ENCODE measurements around the gene NHERF1. TPM values are rescaled to one million over a fixed set of nuclear protein-coding genes. Genes with fewer than 3 reads are reported as not detected.

The NHERF1 gene
- total and polyA plus RNA-seq, 4 donors, result 18.3 to 58.2 (median 28.1) TPM

DNA sequence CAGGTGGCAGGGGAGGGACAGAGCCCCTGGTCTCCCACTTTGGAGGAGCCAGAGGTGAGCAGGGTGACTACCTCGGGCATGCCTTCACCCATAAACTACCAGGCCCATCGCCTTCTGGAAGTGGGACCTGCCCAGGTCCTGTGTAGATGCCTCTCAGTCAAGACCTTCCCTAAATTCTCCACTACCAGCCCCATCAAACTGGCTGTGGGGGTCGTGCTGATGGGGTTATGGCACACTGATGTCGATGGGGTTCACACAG, 17.2 kb upstream of the NHERF1 start:
- Histone ChIP-seq H3K27ac (ENCODE audit: low read depth in 1 of 2, low read length in 1 of 2) (no peak overlapping the region), H3K4me3 (no peak overlapping the region), H3K9me3 (ENCODE audit: control insufficient read depth in 4 of 4, insufficient read depth in 3 of 4, low read length in 3 of 4) (no peaks in the 10 kb centered on the region), H3K36me3 (ENCODE audit: control insufficient read depth in 4 of 4, insufficient read depth in 4 of 4, low read length in 4 of 4) (no peaks in the 10 kb centered on the region), H3K4me1 (ENCODE audit: control insufficient read depth in 5 of 5, insufficient read depth in 5 of 5, low read length in 5 of 5) (peaks cover 0 to 2% (median 0%) of the 10 kb centered on the region in 5 donors), H3K9ac (ENCODE audit: insufficient read depth in 1 of 2, low read length in 2 of 2) (no peak overlapping the region), H3K27me3 (ENCODE audit: control insufficient read depth in 3 of 3, insufficient read depth in 3 of 3, low read length in 2 of 3) (peaks cover 0 to 8% (median 0%) of the 10 kb centered on the region in 3 donors)
- ATAC-seq (ENCODE audit: insufficient read depth, low FRiP score) (no peak), DNase-seq (no peak)
- 79 to 92% methylated on average over 4 of the region's 4 CpGs for WGBS, 2 donors
- TF ChIP-seq, protein P1, sequence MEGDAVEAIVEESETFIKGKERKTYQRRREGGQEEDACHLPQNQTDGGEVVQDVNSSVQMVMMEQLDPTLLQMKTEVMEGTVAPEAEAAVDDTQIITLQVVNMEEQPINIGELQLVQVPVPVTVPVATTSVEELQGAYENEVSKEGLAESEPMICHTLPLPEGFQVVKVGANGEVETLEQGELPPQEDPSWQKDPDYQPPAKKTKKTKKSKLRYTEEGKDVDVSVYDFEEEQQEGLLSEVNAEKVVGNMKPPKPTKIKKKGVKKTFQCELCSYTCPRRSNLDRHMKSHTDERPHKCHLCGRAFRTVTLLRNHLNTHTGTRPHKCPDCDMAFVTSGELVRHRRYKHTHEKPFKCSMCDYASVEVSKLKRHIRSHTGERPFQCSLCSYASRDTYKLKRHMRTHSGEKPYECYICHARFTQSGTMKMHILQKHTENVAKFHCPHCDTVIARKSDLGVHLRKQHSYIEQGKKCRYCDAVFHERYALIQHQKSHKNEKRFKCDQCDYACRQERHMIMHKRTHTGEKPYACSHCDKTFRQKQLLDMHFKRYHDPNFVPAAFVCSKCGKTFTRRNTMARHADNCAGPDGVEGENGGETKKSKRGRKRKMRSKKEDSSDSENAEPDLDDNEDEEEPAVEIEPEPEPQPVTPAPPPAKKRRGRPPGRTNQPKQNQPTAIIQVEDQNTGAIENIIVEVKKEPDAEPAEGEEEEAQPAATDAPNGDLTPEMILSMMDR (IDR thresholded peaks at IDR 0.05; ENCODE audit: control extremely low read depth, extremely low read depth), result no peak

- WGBS, 2 donors, result 79 to 84% methylated on average over 12 of the region's 12 CpGs
- H3K27ac ChIP-seq (ENCODE audit: low read depth in 1 of 2, low read length in 1 of 2), result no peak overlapping the region
- no peak for DNase-seq
- H3K4me1 ChIP-seq (ENCODE audit: control insufficient read depth in 5 of 5, insufficient read depth in 5 of 5, low read length in 5 of 5), result peaks cover 0 to 10% (median 0%) of the 10 kb centered on the region in 5 donors
- H3K4me3 ChIP-seq, result no peak overlapping the region
- H3K27me3 ChIP-seq (ENCODE audit: control insufficient read depth in 3 of 3, insufficient read depth in 3 of 3, low read length in 2 of 3), result peaks cover 0 to 8% (median 0%) of the 10 kb centered on the region in 3 donors
- no peak overlapping the region for H3K9ac ChIP-seq (ENCODE audit: insufficient read depth in 1 of 2, low read length in 2 of 2)
- H3K9me3 ChIP-seq (ENCODE audit: control insufficient read depth in 4 of 4, insufficient read depth in 3 of 4, low read length in 3 of 4), result no peaks in the 10 kb centered on the region
- ATAC-seq (ENCODE audit: insufficient read depth, low FRiP score), result no peak
- no peaks in the 10 kb centered on the region for H3K36me3 ChIP-seq (ENCODE audit: control insufficient read depth in 4 of 4, insufficient read depth in 4 of 4, low read length in 4 of 4)
- TF ChIP-seq, protein P1 (IDR thresholded peaks at IDR 0.05; ENCODE audit: control extremely low read depth, extremely low read depth), result no peak
These were observed 16.2 kb upstream of the NHERF1 start for GRCh38 chr17:74732042-74732867.

GRCh38 chr17:74733365-74734122, 14.9 kb upstream of the NHERF1 start:
- TF ChIP-seq, protein P1 (IDR thresholded peaks at IDR 0.05; ENCODE audit: control extremely low read depth, extremely low read depth), result no peak
- ATAC-seq (ENCODE audit: insufficient read depth, low FRiP score) (no peak), DNase-seq (no peak)
- H3K27me3 ChIP-seq (ENCODE audit: control insufficient read depth in 3 of 3, insufficient read depth in 3 of 3, low read length in 2 of 3), result peaks cover 0 to 11% (median 3%) of the 10 kb centered on the region in 3 donors
- no peaks in the 10 kb centered on the region for H3K36me3 ChIP-seq (ENCODE audit: control insufficient read depth in 4 of 4, insufficient read depth in 4 of 4, low read length in 4 of 4)
- 67 to 69% methylated on average over 9 of the region's 9 CpGs for WGBS, 2 donors
- H3K9me3 ChIP-seq (ENCODE audit: control insufficient read depth in 4 of 4, insufficient read depth in 3 of 4, low read length in 3 of 4), result no peaks in the 10 kb centered on the region
- H3K4me3 ChIP-seq, result no peak overlapping the region
- H3K9ac ChIP-seq (ENCODE audit: insufficient read depth in 1 of 2, low read length in 2 of 2), result no peak overlapping the region
- peaks cover 0 to 22% (median under 1%) of the 10 kb centered on the region in 5 donors for H3K4me1 ChIP-seq (ENCODE audit: control insufficient read depth in 5 of 5, insufficient read depth in 5 of 5, low read length in 5 of 5)
- no peak overlapping the region for H3K27ac ChIP-seq (ENCODE audit: low read depth in 1 of 2, low read length in 1 of 2)

All from lung (tissue), 12 donors.